ENCODE data around the gene TNRC18. TPM values are rescaled to one million over a fixed set of nuclear protein-coding genes. Genes with fewer than 3 reads are reported as not detected.

The TNRC18 gene
- total and polyA plus RNA-seq, 2 donors (not counting 3 experiments of a cell fraction or from before 2014, with no cell fraction given), result 14.8 to 64.6 TPM

- H3K27me3 ChIP-seq (ENCODE audit: control insufficient read depth in 2 of 2, insufficient read depth in 2 of 2, low read length in 2 of 2), result no peaks in the 10 kb centered on the region
- no TSS peak for BruUV-seq (replicated peaks)
- H3K36me3 ChIP-seq (ENCODE audit: control insufficient read depth in 2 of 2, extremely low read depth in 1 of 2, insufficient read depth in 2 of 2, low read length in 2 of 2), result peaks cover 0 to 10% of the 10 kb centered on the region in 2 experiments
- no peak overlapping the region for H3K27ac ChIP-seq (ENCODE audit: insufficient read depth, low read depth, low read length)
- H4K20me1 ChIP-seq (replicated peaks; ENCODE audit: control insufficient read depth, extremely low read depth, insufficient read depth, low read length), result no peaks in the 10 kb centered on the region
- TF ChIP-seq POLR2AphosphoS5 (IDR thresholded peaks at IDR 0.05; ENCODE audit: insufficient read depth, low read depth, low read length) (no peak), FOS (IDR thresholded peaks at IDR 0.05; ENCODE audit: borderline replicate concordance, insufficient read depth, low read length) (peak; percentile 47)
- peak; percentile 46 for DNase-seq (ENCODE audit: low read depth, low spot score)
- no peak overlapping the region for H2AFZ ChIP-seq (ENCODE audit: low read depth, low read length)
- intact Hi-C loops (cut with micrococcal nuclease) (no loop called here), dilution Hi-C loops (cut with MboI; ENCODE audit: extremely low pct_ligation_motif_present, low sequenced_read_pairs) (no loop called here)
- peak; percentile 83 for FAIRE-seq
- CTCF ChIA-PET, result interaction anchor here (0.8 to 2.0 kb wide), 5 partner anchors 9 to 69 kb away, joined by 3 to 14 read pairs (median 3); no protein-coding TSS in a partner anchor
- peaks cover 34% of the 10 kb centered on the region for H3K79me2 ChIP-seq (ENCODE audit: control insufficient read depth, insufficient read depth, low read length)
- H3K9me1 ChIP-seq (replicated peaks; ENCODE audit: control insufficient read depth, extremely low read depth, insufficient read depth, low read length), result no peaks in the 10 kb centered on the region
- no peak overlapping the region for H3K4me2 ChIP-seq (ENCODE audit: insufficient read depth, low read length)
- POLR2A ChIA-PET, result interaction anchor here (0.7 kb wide), 1 partner anchor 12 kb away, joined by 4 read pairs; no protein-coding TSS in a partner anchor
- peaks cover 8% of the 10 kb centered on the region for H3K4me1 ChIP-seq (ENCODE audit: control insufficient read depth, extremely low read depth, insufficient read depth, low read length)
- H3K4me3 ChIP-seq (replicated peaks in 1 of 3; ENCODE audit: insufficient read depth in 1 of 3, low read depth in 1 of 3, low read length in 3 of 3), result no peak overlapping the region
- no peaks in the 10 kb centered on the region for H3K9me3 ChIP-seq (replicated peaks; ENCODE audit: control insufficient read depth, insufficient read depth, low read length)
- no peak overlapping the region for H3K9ac ChIP-seq (replicated peaks; ENCODE audit: extremely low read depth, insufficient read depth, low read length)
These were observed 14.9 kb downstream of the TNRC18 start for GRCh38 chr7:5408777-5409176.

DNA sequence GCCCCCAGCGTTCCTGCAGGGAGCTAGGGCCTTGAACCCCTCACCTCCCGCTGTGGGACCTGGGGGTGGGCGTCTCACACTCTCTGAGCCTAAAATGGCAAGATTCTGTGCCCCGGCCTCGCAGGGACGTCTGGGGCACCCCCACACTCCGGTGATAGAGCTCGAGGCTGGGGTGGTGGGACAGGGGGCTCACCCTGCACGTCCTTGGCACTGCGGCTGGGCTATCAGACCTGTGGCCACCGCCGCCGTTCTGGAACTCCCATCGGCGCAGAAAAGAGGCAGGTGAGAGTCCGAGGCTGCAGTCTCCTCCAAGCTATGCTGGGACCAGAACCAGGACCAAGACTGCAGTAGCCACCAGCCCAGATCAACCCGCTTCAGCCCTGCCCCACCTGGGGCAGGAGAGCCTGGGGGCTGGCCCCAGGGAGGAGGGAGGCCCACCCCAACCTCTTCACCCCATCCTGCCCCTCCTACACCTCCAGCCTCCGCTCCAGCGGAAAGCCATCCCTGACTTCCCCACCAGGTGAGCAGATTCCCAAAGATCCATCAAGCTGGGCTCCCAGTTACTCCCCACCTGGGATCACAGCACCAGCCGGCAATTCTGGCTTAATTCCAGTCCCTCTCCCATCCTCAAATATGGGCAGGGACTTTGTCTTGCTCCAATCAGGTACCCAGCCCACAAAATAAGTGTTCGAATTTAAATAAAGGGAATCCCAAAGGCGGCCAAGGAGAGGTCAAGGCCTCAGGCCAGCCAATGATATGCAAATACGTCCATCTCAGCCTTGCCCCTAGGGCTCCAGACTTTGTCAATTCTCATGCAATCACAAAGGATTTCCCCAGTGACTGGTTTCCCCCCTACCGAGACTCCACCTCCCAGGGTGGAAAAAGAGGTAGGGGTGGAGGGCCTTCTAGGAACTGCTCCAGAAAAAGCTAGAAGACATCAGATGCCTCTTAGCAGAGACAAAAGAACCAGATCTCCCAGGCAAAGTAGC lies 16.4 kb downstream of the TNRC18 start:
- CTCF ChIA-PET, result interaction anchor here (1.1 to 1.3 kb wide), 2 partner anchors 43 to 71 kb away, joined by 3 read pairs; no protein-coding TSS in a partner anchor
- Histone ChIP-seq H3K4me1 (ENCODE audit: control insufficient read depth, extremely low read depth, insufficient read depth, low read length) (peaks cover 8% of the 10 kb centered on the region), H3K9me1 (replicated peaks; ENCODE audit: control insufficient read depth, extremely low read depth, insufficient read depth, low read length) (no peaks in the 10 kb centered on the region), H3K79me2 (ENCODE audit: control insufficient read depth, insufficient read depth, low read length) (peaks cover 23% of the 10 kb centered on the region), H3K4me3 (replicated peaks in 1 of 3; ENCODE audit: insufficient read depth in 1 of 3, low read depth in 1 of 3, low read length in 3 of 3) (no peak overlapping the region), H3K36me3 (ENCODE audit: control insufficient read depth in 2 of 2, extremely low read depth in 1 of 2, insufficient read depth in 2 of 2, low read length in 2 of 2) (peaks cover 0 to 10% of the 10 kb centered on the region in 2 experiments), H3K9ac (replicated peaks; ENCODE audit: extremely low read depth, insufficient read depth, low read length) (no peak overlapping the region), H2AFZ (ENCODE audit: low read depth, low read length) (no peak overlapping the region), H3K27me3 (ENCODE audit: control insufficient read depth in 2 of 2, insufficient read depth in 2 of 2, low read length in 2 of 2) (no peaks in the 10 kb centered on the region), H4K20me1 (replicated peaks; ENCODE audit: control insufficient read depth, extremely low read depth, insufficient read depth, low read length) (no peaks in the 10 kb centered on the region), H3K27ac (ENCODE audit: insufficient read depth, low read depth, low read length) (no peak overlapping the region), H3K9me3 (replicated peaks; ENCODE audit: control insufficient read depth, insufficient read depth, low read length) (no peaks in the 10 kb centered on the region), H3K4me2 (ENCODE audit: insufficient read depth, low read length) (no peak overlapping the region)
- POLR2A ChIA-PET, result no interaction called here
- TF ChIP-seq MYC (IDR thresholded peaks at IDR 0.05; ENCODE audit: low read depth, low read length), result no peak
- TF ChIP-seq, protein P1, sequence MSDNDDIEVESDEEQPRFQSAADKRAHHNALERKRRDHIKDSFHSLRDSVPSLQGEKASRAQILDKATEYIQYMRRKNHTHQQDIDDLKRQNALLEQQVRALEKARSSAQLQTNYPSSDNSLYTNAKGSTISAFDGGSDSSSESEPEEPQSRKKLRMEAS (IDR thresholded peaks at IDR 0.05; ENCODE audit: insufficient read depth, insufficient read length), result no peak
- no peak for TF ChIP-seq POLR2A (IDR thresholded peaks at IDR 0.05; ENCODE audit: low read depth, low read length)
- TF ChIP-seq, protein P2, sequence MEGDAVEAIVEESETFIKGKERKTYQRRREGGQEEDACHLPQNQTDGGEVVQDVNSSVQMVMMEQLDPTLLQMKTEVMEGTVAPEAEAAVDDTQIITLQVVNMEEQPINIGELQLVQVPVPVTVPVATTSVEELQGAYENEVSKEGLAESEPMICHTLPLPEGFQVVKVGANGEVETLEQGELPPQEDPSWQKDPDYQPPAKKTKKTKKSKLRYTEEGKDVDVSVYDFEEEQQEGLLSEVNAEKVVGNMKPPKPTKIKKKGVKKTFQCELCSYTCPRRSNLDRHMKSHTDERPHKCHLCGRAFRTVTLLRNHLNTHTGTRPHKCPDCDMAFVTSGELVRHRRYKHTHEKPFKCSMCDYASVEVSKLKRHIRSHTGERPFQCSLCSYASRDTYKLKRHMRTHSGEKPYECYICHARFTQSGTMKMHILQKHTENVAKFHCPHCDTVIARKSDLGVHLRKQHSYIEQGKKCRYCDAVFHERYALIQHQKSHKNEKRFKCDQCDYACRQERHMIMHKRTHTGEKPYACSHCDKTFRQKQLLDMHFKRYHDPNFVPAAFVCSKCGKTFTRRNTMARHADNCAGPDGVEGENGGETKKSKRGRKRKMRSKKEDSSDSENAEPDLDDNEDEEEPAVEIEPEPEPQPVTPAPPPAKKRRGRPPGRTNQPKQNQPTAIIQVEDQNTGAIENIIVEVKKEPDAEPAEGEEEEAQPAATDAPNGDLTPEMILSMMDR (IDR thresholded peaks at IDR 0.05; ENCODE audit: extremely low read depth in 1 of 2, insufficient read depth in 1 of 2, low read depth in 1 of 2, low read length in 2 of 2), result no peak
- TF ChIP-seq GATA2 (IDR thresholded peaks at IDR 0.05; ENCODE audit: insufficient read depth, insufficient read length, low read depth, low read length), result no peak
- no peak for TF ChIP-seq POLR2AphosphoS5 (IDR thresholded peaks at IDR 0.05; ENCODE audit: insufficient read depth, low read depth, low read length)
- TF ChIP-seq EZH2 (IDR thresholded peaks at IDR 0.05; ENCODE audit: borderline replicate concordance, low read depth, low read length, severe bottlenecking), result no peak
- TF ChIP-seq FOS (IDR thresholded peaks at IDR 0.05; ENCODE audit: borderline replicate concordance, insufficient read depth, low read length), result no peak
- TF ChIP-seq JUN (IDR thresholded peaks at IDR 0.05; ENCODE audit: borderline replicate concordance, insufficient read depth, insufficient read length, low read depth), result no peak
- BruUV-seq (replicated peaks), result no TSS peak
- DNase-seq (ENCODE audit: low read depth, low spot score) (no peak), FAIRE-seq (no peak)
- intact Hi-C loops (cut with micrococcal nuclease) (no loop called here), dilution Hi-C loops (cut with MboI; ENCODE audit: extremely low pct_ligation_motif_present, low sequenced_read_pairs) (no loop called here)
